GM23248 (cell line): ENCODE data around the gene CAMK2B. TPM values are rescaled to one million over a fixed set of nuclear protein-coding genes. Genes with fewer than 3 reads are reported as not detected.
"Not testable (repeated sequence)": the region's sequence is repeated elsewhere in the genome, so short reads cannot be mapped to it uniquely, and the experiment has no call there.

ENCODE experiments used
- DNase-seq: peaks from one replicate; pipeline ENCODE4 v3.0.0-alpha.2; 2015
- H2AFZ ChIP-seq: fragments of 200-600 bp; sonication (generic); 2 replicates; pipeline ENCODE4 v1.6.1; 2016; ENCODE audit warnings: antibody characterized with exemption
- H3F3A ChIP-seq: fragments of 200-600 bp; sonication (generic); 2 replicates; pipeline ENCODE4 v1.6.1; 2016; ENCODE audit warnings: mild to moderate bottlenecking, antibody characterized with exemption, mixed run types; ENCODE audit not compliant: insufficient read depth
- H3K27ac ChIP-seq: fragments of 200-600 bp; sonication (generic); 2 replicates; pipeline ENCODE4 v1.5.1; 2016; ENCODE audit warnings: mild to moderate bottlenecking
- H3K27me3 ChIP-seq: fragments of 200-600 bp; sonication (generic); replicated peaks from 2 replicates; pipeline ENCODE4 v1.6.1; 2016; ENCODE audit warnings: mild to moderate bottlenecking; ENCODE audit not compliant: insufficient read depth
- H3K36me3 ChIP-seq: fragments of 200-600 bp; sonication (generic); 2 replicates; pipeline ENCODE4 v1.6.1; 2016; ENCODE audit warnings: low read depth, mild to moderate bottlenecking
- H3K4me1 ChIP-seq: fragments of 200-600 bp; sonication (generic); 2 replicates; pipeline ENCODE4 v1.6.1; 2016; ENCODE audit warnings: mild to moderate bottlenecking; ENCODE audit not compliant: insufficient read depth
- H3K4me2 ChIP-seq: fragments of 200-600 bp; sonication (generic); one replicate; pipeline ENCODE4 v1.6.1; 2016; ENCODE audit warnings: mild to moderate bottlenecking; ENCODE audit not compliant: unreplicated experiment
- H3K4me3 ChIP-seq: fragments of 200-600 bp; sonication (generic); 2 replicates; pipeline ENCODE4 v1.5.1; 2016; ENCODE audit warnings: mild to moderate bottlenecking
- H3K79me2 ChIP-seq: fragments of 200-600 bp; sonication (generic); 2 replicates; pipeline ENCODE4 v1.6.1; 2016; ENCODE audit warnings: mild to moderate bottlenecking; ENCODE audit not compliant: insufficient read depth
- H3K9ac ChIP-seq: fragments of 200-600 bp; sonication (generic); 2 replicates; pipeline ENCODE4 v1.6.1; 2016; ENCODE audit warnings: mild to moderate bottlenecking
- H3K9me2 ChIP-seq: fragments of 200-600 bp; sonication (generic); 2 replicates; pipeline ENCODE4 v1.6.1; 2016; ENCODE audit warnings: mixed run types, mild to moderate bottlenecking, moderate library complexity; ENCODE audit not compliant: insufficient read depth
- H3K9me3 ChIP-seq: fragments of 200-600 bp; sonication (generic); one replicate; pipeline ENCODE4 v1.6.1; 2017; ENCODE audit warnings: low read depth
- H4K20me1 ChIP-seq: fragments of 200-600 bp; sonication (generic); 2 replicates; pipeline ENCODE4 v1.6.0; 2016; ENCODE audit not compliant: insufficient read depth
- EZH2 ChIP-seq: fragments of 200-600 bp; sonication (generic); IDR thresholded peaks from 2 replicates; pipeline ENCODE4 v1.6.1; 2018; ENCODE audit warnings: antibody characterized with exemption, mild to moderate bottlenecking; ENCODE audit not compliant: insufficient read depth, poor library complexity, severe bottlenecking
- EZH2phosphoT487 ChIP-seq: fragments of 200-600 bp; sonication (generic); IDR thresholded peaks from 2 replicates; pipeline ENCODE4 v1.6.1; 2018; ENCODE audit warnings: antibody characterized with exemption, moderate library complexity, mild to moderate bottlenecking, low read depth; ENCODE audit not compliant: insufficient read depth
- WGBS, 2 experiments: methylation state at CpG; one replicate each; pipeline ENCODE4 v1.1.6; 2015 to 2017; ENCODE audit warnings: low lambda C conversion rate in 2 of 2, low coverage in 1 of 2; ENCODE audit errors: missing lambda C conversion rate in 2 of 2; 5-methylcytosine and 5-hydroxymethylcytosine counted together
- in situ Hi-C: fragments of 300-500 bp; cut with MboI; formaldehyde crosslinking; loops from 2 replicates; pipeline ENCODE4 v1.15.0; 2020
- polyA plus RNA-seq: library from polyadenylated mRNA; unstranded; fragments of >200 nt; fragmentation: Nextera tagmentation; extraction: Ambion mirVana; gene quantifications from 2 replicates; pipeline ENCODE4 v1.2.1, GENCODE V29; 2016
- total RNA-seq: library from RNA; depleted of rRNA; stranded (reverse); fragments of >200 nt; shearing (Covaris generic); gene quantifications from 2 replicates; pipeline ENCODE4 v1.2.3, GENCODE V29; 2014; rRNA removed

Gene CAMK2B
- total and polyA plus RNA-seq, 2 experiments from 2014 or later: 0.78 to 2.5 TPM

DNA sequence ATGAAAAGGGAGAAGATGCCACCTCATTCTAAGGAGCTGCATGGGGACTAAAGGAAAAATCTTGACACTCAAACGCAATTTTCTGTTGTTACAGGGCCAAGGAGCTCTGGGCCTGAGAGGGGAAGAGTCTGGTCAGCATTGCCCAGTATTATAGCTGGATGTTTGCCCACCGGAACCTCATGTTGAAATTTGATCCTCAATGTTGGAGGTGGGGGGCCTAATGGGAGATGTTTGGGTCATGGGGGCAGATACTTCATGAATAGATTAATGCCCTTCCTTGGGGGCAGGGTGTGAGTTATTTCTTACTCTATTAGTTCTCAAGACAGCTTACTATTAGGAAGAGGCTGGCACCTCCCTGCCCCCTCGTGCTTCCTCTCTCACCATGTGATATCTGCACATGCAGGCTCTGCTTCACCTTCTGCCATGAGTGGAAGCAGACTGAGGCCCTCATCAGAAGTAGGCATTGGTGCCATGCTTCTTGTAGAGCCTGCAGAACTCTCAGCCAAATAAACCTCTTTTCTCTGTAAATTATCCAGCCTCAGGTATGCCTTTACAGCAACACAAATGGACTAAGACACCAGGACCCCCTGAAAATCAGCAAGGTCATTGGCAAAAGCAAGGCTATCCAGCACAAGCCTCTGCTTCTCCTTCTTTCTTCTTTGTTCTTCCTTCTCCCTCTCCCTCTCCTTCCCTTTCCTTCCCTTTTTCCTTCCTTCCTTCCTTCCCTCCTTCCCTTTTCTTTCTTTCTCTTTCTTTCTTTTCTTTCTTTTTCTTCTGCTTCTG lies 151.3 kb downstream of the CAMK2B start:
- Histone ChIP-seq H3K36me3 (no peaks in the 10 kb centered on the region), H3K9me3 (no peaks in the 10 kb centered on the region), H3K27me3 (no peaks in the 10 kb centered on the region), H3K9ac (no peak overlapping the region), H3K79me2 (no peaks in the 10 kb centered on the region), H3K4me3 (no peak overlapping the region), H4K20me1 (no peaks in the 10 kb centered on the region), H3F3A (0 out of 2 replicates have a peak, but pooled peaks cover 4% of the 10 kb centered on the region), H3K4me1 (peaks cover 11% of the 10 kb centered on the region), H3K4me2 (no peak overlapping the region), H2AFZ (no peak overlapping the region), H3K9me2 (no peaks in the 10 kb centered on the region), H3K27ac (no peak overlapping the region)
- TF ChIP-seq EZH2phosphoT487: no peak
- in situ Hi-C loops: no loop called here
- WGBS, 2 experiments: 46 to 54% methylated on average over 3 of the region's 3 CpGs
- no peak for DNase-seq

DNA sequence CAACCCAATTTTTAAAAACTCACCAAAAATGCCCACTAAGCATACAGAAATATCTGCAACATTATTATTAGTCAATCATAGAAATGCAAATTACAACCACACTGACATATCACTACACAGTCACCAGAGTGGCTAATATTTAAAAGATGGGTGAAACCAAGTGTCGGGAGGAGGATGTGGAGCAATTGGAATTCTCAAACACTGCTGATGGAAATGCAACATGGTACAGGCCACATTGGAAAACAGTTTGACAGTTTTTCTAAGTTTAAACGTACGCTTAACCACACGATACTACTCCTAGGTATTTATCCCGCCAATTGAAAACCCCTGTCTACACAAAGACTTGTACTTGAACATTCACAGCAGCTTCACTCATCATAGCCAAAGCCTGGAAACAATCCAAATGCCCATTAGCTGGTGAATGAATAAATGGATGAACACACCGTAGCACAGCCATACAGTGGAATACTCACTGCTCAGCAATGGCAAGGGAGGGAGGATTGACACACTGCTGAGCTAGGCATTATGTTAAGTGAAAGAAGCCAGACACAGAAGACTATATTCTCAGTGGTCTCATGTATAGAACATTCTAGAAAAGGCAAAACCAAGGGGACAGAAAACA lies 152.5 kb downstream of the CAMK2B start:
- Histone ChIP-seq H3K4me2 (no peak overlapping the region), H3K27me3 (no peaks in the 10 kb centered on the region), H4K20me1 (no peaks in the 10 kb centered on the region), H3K4me3 (no peak overlapping the region), H3F3A (0 out of 2 replicates have a peak, but pooled peaks cover 3% of the 10 kb centered on the region), H3K4me1 (peaks cover 8% of the 10 kb centered on the region), H3K9ac (no peak overlapping the region), H3K9me2 (no peaks in the 10 kb centered on the region), H3K79me2 (no peaks in the 10 kb centered on the region), H2AFZ (no peak overlapping the region), H3K27ac (no peak overlapping the region), H3K9me3 (no peaks in the 10 kb centered on the region), H3K36me3 (no peaks in the 10 kb centered on the region)
- DNase-seq: no peak
- TF ChIP-seq EZH2 (no peak), EZH2phosphoT487 (no peak)
- 86% methylated on average over 6 of the region's 6 CpGs for WGBS, 2 experiments
- in situ Hi-C loops: no loop called here

DNA sequence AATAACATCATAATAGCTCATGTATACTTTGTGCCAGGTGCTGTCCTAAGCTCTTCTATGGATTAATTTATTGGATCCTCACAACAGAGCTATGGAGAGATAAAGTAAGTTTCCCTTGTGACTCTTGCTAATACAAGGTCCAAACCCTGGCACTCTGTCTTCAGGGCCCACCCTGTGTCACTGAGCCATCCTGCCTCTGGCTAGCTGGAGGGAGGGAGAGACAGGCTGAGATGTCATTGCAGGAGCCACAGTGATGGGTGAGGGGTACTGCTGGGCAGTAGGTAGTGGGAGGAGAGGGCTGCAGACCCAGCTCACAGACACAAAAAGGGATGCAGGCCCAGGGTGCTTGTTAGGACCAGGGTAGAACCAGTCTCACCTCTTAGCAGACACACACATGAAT lies 153.0 kb downstream of the CAMK2B start:
- Histone ChIP-seq H4K20me1 (no peaks in the 10 kb centered on the region), H3K4me2 (no peak overlapping the region), H3K9ac (no peak overlapping the region), H3K4me3 (no peak overlapping the region), H3K36me3 (no peaks in the 10 kb centered on the region), H3K4me1 (peaks cover 2% of the 10 kb centered on the region), H3F3A (no peaks in the 10 kb centered on the region), H3K79me2 (no peaks in the 10 kb centered on the region), H2AFZ (no peak overlapping the region), H3K27ac (no peak overlapping the region), H3K27me3 (no peaks in the 10 kb centered on the region), H3K9me2 (no peaks in the 10 kb centered on the region), H3K9me3 (no peaks in the 10 kb centered on the region)
- DNase-seq: no peak
- in situ Hi-C loops: no loop called here
- no peak for TF ChIP-seq EZH2phosphoT487
- no peak for TF ChIP-seq EZH2

DNA sequence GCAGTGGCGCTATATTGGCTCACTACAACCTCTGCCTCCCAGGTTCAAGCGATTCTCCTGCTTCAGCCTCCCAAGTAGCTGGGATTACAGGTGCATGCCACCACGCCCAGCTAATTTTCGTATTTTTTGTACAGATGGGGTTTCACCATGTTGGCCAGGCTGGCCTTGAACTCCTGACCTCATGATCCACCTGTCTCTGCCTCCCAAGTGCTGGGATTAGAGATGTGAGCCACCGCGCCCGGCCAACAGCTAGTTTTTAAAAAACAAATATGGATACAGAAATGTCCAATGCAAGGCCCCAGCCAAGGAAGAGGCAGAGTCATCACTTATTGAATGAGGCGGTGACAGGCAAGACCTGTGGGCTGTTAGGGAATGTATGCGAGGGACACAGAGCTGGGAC lies 153.5 kb downstream of the CAMK2B start:
- H3K79me2 ChIP-seq, H3K36me3 ChIP-seq, H4K20me1 ChIP-seq, H3K27ac ChIP-seq, H3K9me2 ChIP-seq, H2AFZ ChIP-seq, H3K27me3 ChIP-seq, H3K9ac ChIP-seq, H3K4me3 ChIP-seq, DNase-seq, H3K9me3 ChIP-seq, H3K4me2 ChIP-seq, H3K4me1 ChIP-seq, H3F3A ChIP-seq, in situ Hi-C loops: not testable (repeated sequence)
- 68 to 74% methylated on average over 9 of the region's 9 CpGs for WGBS, 2 experiments

DNA sequence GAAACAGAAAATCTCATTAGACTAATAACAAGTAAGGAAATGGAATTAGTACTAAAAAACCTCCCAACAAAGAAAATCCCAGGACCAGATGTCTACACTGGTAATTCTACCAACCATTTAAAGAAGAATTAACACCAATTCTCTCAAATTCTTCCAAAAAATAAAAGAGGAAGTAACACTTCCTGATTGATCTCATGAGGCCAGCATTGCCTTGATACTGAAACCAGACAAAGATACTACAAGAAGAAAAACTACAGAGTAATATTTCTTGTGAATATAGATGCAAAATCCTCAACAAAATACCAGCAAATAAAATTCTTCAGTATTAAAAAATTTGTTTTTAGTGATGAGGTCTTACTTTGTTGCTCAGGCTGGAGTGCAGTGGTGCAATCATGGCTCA lies 157.5 kb downstream of the CAMK2B start:
- no peaks in the 10 kb centered on the region for H3K9me2 ChIP-seq
- peaks cover 13% of the 10 kb centered on the region for H3K4me1 ChIP-seq
- H3K79me2 ChIP-seq: no peaks in the 10 kb centered on the region
- H3K4me2 ChIP-seq: no peak overlapping the region
- in situ Hi-C loops: no loop called here
- no peaks in the 10 kb centered on the region for H3K36me3 ChIP-seq
- no peaks in the 10 kb centered on the region for H3K9me3 ChIP-seq
- H3F3A ChIP-seq: peaks cover 18% of the 10 kb centered on the region
- TF ChIP-seq EZH2phosphoT487 (no peak), EZH2 (no peak)
- no peaks in the 10 kb centered on the region for H4K20me1 ChIP-seq
- no peak overlapping the region for H2AFZ ChIP-seq
- DNase-seq: no peak
- H3K4me3 ChIP-seq: no peak overlapping the region
- no peak overlapping the region for H3K9ac ChIP-seq
- H3K27me3 ChIP-seq: no peaks in the 10 kb centered on the region
- H3K27ac ChIP-seq: no peak overlapping the region

Other genes starting within 250 kb of the CAMK2B start
- 13.9 and 20.3 TPM in 2 replicates for gene POLM, start 243.1 kb downstream of the CAMK2B start, total RNA-seq
- 10.7 and 12.9 TPM in 2 replicates for gene POLM, start 243.1 kb downstream of the CAMK2B start, polyA plus RNA-seq
- gene AEBP1, start 221.2 kb downstream of the CAMK2B start, total RNA-seq: 53.0 and 63.2 TPM in 2 replicates
- 46.6 and 47.0 TPM in 2 replicates for gene AEBP1, start 221.2 kb downstream of the CAMK2B start, polyA plus RNA-seq
- gene POLD2, start 202.0 kb downstream of the CAMK2B start, total RNA-seq: 100 and 107 TPM in 2 replicates
- gene POLD2, start 202.0 kb downstream of the CAMK2B start, polyA plus RNA-seq: 164 and 166 TPM in 2 replicates
- not detected in 2 replicates for gene MYL7, start 184.3 kb downstream of the CAMK2B start, total RNA-seq
- 1.7 TPM in 1 of 2 replicates, not detected in the other for gene MYL7, start 184.3 kb downstream of the CAMK2B start, polyA plus RNA-seq
- 0.11 TPM in 1 of 2 replicates, not detected in the other for gene GCK, start 136.2 kb downstream of the CAMK2B start, total RNA-seq
- 0.23 and 0.43 TPM in 2 replicates for gene GCK, start 136.2 kb downstream of the CAMK2B start, polyA plus RNA-seq
- gene YKT6, start 124.6 kb downstream of the CAMK2B start, total RNA-seq: 148 and 149 TPM in 2 replicates
- 108 and 113 TPM in 2 replicates for gene YKT6, start 124.6 kb downstream of the CAMK2B start, polyA plus RNA-seq
- 49.2 and 56.7 TPM in 2 replicates for gene NUDCD3, start 165.1 kb upstream of the CAMK2B start, total RNA-seq
- gene NUDCD3, start 165.1 kb upstream of the CAMK2B start, polyA plus RNA-seq: 79.1 and 82.4 TPM in 2 replicates
- not detected in 2 replicates for gene NPC1L1, start 215.7 kb upstream of the CAMK2B start, total RNA-seq
- not detected in 2 replicates for gene NPC1L1, start 215.7 kb upstream of the CAMK2B start, polyA plus RNA-seq
- 54.3 and 70.5 TPM in 2 replicates for gene DDX56, start 248.3 kb upstream of the CAMK2B start, total RNA-seq
- gene DDX56, start 248.3 kb upstream of the CAMK2B start, polyA plus RNA-seq: 65.1 and 68.6 TPM in 2 replicates